Stimulated activated CD4-positive, alpha-beta T cell treated with anti-CD3 and anti-CD28 coated beads, Interleukin-4, amount 100 ng/mL, for 1 hour (primary cell): ENCODE data around the gene GLOD5.

ENCODE experiments used
- DNase-seq: peaks from one replicate; pipeline ENCODE4 v3.0.0-alpha.2; 2020

GLOD5 gene

GRCh38 chrX:48761674-48762471 lies at the start of gene GLOD5:
Gene GLOD5 (plus strand): TSS chrX:48761747. CDS start chrX:48761791, 44 bp downstream.
- no peak for DNase-seq

GRCh38 chrX:48711929-48712505 lies 49.5 kb upstream of the GLOD5 start:
- DNase-seq: no peak

GRCh38 chrX:48713847-48714246 lies 47.7 kb upstream of the GLOD5 start:
- no peak for DNase-seq

- no peak for DNase-seq
These were observed 47.0 kb upstream of the GLOD5 start for GRCh38 chrX:48714573-48714972.

- no peak for DNase-seq
These were observed 46.5 kb upstream of the GLOD5 start for GRCh38 chrX:48715072-48715471.

- no peak for DNase-seq
These were observed 45.6 kb upstream of the GLOD5 start for GRCh38 chrX:48715876-48716502.

- no peak for DNase-seq
These were observed 41.6 kb upstream of the GLOD5 start for GRCh38 chrX:48719958-48720357.

- DNase-seq: no peak
These were observed 40.8 kb upstream of the GLOD5 start for GRCh38 chrX:48720577-48721250.

- DNase-seq: no peak
These were observed 39.6 kb upstream of the GLOD5 start for GRCh38 chrX:48721916-48722315.

GRCh38 chrX:48726596-48726995 lies 35.0 kb upstream of the GLOD5 start:
- no peak for DNase-seq

- DNase-seq: no peak
These were observed 32.9 kb upstream of the GLOD5 start for GRCh38 chrX:48728653-48729052.

GRCh38 chrX:48736303-48736702 lies 25.2 kb upstream of the GLOD5 start:
- DNase-seq: no peak

- no peak for DNase-seq
These were observed 24.7 kb upstream of the GLOD5 start for GRCh38 chrX:48736878-48737212.

GRCh38 chrX:48737213-48737938 lies 24.2 kb upstream of the GLOD5 start:
- DNase-seq: peak; percentile 82

- no peak for DNase-seq
These were observed 23.6 kb upstream of the GLOD5 start for GRCh38 chrX:48737940-48738339.

- no peak for DNase-seq
These were observed 19.7 kb upstream of the GLOD5 start for GRCh38 chrX:48741834-48742233.

- no peak for DNase-seq
These were observed 16.3 kb upstream of the GLOD5 start for GRCh38 chrX:48745222-48745621.

- DNase-seq: no peak
These were observed 14.0 kb upstream of the GLOD5 start for GRCh38 chrX:48747415-48748016.

- no peak for DNase-seq
These were observed 12.4 kb upstream of the GLOD5 start for GRCh38 chrX:48749182-48749581.

- DNase-seq: peak; percentile 2
These were observed 10.2 kb upstream of the GLOD5 start for GRCh38 chrX:48751343-48751742.

GRCh38 chrX:48752498-48752897 lies 9.0 kb upstream of the GLOD5 start:
- DNase-seq: no peak

GRCh38 chrX:48753708-48754228 lies 7.8 kb upstream of the GLOD5 start:
- DNase-seq: no peak
